ENCODE results near the gene MAPK12.
A peak's percentile ranks its signal among the peaks of the same experiment; 100 is the strongest.

MAPK12 gene

DNA sequence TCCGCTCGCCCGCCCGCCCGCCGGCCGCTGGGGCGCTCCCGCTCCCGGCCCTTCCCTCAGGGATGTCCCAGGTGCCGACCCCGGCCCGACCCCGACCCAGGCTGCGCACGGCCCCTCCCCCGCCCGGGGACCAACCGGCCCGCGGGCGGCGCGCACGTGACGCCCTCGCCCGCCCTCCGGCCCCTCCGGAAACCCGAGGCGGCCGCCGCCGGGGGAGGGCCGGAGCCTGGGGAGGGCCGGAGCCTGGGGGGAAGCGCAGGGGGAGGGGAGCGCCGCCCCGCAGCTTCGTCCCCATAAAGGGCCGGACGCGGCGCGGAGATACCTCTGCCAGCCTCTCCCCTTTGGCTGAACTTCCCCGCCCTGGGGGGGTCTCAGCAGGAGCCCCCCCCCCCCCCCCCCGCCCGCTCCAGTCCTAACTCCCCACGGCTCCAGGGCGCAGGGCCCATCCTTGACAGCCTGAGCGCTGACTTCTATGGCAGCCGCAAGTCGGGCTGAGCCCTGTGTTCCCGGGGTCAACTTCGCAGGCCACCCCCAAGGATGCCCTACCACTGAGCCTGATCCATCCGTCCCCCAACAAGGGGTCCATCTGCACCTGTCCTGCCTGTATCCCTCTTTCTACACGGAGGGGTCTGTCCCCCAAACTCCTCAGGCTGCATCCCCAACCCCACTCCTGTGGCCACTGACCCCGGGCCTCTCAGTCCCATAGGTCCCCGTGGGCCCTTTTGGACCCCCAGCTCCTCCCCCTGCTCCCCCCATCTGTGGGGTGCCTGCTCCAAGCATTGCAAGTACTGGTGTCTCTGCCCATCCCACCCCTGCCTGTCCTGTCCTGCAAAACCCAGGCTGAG, at the start of gene MAPK12:
TSS of gene MAPK12 (minus strand) at position 69 of the 845 bp plus-strand sequence. CDS start 174 bp downstream, outside the sequence.
- DNase-seq = peak; percentile 15

DNA sequence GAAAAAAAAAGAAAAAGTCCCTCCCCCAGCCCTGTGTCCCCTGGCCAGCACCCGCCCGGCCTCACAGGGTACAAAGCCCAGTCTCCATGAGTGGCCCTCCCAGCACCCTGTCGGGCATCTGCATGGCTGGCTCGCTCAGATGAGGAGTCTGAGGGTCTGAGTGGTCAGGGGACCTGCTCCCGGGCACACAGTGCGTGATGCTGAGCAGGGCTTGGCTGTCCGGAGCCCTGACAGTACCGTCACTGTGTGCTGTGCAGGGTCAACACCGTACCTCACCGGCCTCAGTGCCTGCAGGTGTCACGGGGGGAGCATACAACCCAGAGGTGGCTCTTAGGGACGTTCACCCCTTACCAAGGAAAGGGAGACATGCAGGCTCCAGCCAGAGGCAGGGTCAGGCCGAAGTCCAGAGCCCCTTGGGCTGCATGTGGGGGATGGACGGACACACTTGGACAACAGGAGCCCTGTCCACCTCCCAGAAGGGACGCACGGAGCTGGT, 49.5 kb upstream of the MAPK12 start:
- DNase-seq = no peak

DNA sequence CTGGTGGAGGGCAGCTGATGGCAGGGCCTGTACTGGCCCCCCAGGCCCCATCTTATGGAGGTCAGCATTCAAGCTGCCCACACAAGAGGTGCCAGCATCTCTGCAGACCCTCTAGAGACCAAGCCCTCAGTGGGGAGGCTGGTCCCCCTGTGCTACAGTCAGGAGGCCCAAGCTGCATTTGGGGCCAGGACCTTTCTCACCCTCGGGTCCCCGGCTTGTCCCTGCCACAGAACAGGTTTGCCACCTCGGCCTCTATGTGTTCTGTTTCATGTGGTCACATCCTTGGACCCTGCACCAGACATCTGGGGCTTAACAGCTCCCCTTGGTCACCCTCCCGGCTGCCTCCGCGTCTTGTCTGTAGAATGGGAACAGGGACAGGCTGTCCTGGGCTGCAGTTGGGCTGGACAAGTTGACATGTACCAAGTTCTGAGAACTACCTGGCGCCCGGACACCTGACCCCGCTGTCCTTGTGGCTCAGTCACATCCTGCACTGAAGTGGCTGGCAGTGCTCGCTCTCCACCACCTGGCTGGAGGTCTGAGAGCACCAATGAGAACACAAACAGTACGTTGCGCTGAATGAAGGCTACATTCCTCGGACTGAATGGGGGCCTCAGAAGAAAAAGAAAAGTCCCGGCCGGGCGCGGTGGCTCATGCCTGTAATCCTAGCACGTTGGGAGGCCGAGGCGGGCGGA, 48.7 kb upstream of the MAPK12 start:
- DNase-seq = peak; percentile 72

DNA sequence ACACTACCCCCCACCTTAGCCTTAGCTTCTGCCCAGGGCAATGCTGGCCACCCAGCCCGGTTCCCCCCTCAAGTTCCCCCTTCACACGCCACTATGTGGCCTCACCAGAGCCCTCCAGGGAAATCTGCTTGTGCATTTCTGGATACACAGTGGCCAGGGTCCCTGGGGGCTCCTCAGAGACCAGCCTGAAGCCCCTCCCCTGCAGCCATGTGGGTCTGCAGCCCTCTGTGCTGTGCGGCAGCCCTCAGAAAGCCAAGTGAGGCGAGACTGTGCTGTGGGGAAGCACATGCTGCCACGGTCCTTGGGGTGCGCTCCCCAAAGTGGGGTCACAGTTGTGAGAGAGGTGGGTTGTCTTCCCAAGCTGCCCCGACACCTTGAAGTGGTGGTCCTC, 48.1 kb upstream of the MAPK12 start:
- DNase-seq = no peak

- no peak for DNase-seq
Observed at GRCh38 chr22:50308986-50309600, 47.6 kb upstream of the MAPK12 start.

DNA sequence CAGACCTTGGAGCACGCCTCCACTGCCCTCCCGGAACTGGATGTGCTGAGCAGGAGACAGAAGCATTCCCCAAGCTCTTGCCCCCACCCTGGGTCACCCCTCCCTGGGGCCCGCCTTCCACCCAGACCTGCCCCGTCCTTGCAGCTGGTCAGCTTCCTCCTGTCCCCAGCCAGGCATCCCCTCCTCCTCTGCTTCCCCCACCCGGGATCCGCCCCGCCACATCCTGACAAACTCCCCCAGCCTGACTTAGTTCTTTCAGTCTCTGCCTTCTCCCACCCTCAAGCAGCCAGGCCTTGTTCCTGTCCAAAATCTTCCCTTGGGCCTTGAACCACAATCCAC, 47.1 kb upstream of the MAPK12 start:
- no peak for DNase-seq

DNA sequence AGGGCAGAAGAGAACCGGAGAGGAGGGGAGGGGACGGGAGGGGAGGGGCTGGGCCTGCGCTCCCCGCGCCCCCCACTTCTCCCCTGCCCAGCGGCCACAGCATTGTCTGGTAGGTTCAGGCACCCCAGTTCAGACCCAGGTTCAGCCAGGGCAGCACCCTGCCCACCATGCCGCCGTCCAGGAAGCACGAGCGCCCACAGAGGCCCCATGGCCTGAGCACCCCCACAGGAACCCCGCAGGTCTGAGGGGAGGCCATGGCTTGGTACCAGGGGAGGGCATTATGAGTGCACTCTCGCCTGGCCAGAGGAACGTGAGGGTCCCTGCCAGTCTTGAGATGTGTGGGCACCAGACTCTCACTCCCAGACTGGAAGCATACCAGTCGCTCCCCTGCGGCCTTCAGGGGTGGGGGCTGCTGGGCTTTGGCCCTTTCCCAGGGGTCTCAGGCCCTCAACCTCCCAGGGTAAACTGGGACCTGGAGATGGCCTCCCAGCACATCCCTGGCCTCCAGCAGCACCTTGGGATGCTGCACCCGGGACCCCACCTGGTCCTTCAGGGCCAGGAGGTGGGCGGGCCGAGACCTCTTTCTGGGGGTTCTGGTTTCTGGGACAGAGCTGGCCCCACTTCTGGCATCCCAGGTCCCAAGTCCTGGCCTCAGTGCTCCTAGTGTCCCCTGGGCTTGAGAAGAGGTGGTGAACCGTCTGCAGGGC, 46.6 kb upstream of the MAPK12 start:
- DNase-seq = no peak

- peak; percentile 32 for DNase-seq
Observed at GRCh38 chr22:50306753-50307749, 45.6 kb upstream of the MAPK12 start, which contains the start of gene PLXNB2. Gene PLXNB2 (minus strand): TSS chr22:50307646. CDS start chr22:50290584, 17,062 bp downstream.

DNA sequence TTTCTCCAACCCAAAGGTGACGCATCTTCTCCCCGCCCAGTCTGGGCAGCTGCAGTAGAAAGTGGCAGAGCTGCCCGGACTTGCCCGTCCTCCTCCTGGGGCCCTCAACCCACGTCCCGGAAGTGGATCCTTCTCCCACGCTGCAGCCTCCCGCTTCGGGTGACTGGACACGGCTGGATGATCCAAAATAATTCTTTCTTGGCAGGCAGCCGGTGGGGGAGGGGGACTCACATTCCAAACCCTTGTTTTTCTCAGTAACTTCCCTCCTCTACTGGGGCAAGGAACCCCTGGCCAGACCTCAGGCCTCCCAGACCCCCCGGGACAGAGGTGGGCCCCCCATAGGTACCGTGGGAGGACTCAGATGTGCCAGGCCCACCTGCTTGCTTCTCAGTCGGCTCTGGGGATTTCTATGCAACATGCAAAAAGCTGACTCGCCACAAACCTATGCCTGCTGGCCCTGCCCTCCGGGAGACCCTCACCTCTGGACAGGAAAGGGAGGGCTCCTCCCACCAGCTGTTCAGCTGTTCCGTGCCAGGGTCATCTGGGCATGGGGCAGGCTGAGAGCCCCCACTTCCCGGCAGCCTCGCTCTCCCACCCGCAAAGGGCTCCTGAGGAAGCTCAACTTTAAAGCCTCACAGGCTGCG, 44.6 kb upstream of the MAPK12 start:
- peak; percentile 76 for DNase-seq

DNA sequence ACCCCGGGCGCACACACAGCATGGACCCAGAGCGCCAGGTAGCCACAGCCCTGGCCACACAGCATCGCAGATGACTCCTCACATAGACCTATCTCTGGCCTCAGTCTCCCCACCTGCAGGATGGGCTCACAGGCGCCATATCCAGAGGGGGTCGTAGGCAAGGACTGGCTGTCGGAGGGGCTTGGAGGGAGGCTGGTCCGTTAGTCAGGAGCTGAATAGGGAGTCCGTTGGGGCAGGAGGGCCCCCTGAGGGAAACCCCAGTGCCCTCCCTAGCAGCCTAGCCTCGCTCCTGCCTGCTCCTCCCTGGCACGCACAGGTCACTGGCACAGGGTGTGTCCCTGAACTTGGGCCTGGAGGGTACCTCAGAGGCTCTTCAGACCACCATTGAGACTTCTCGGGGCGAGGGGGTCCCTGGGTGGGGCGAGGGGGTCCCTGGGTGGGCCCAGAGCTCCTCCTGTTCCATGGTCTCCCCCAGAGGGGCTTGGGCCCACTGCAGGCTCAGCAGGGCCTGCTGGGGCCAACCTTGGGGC, 44.0 kb upstream of the MAPK12 start:
- no peak for DNase-seq

GRCh38 chr22:50304528-50305392, 43.3 kb upstream of the MAPK12 start:
- DNase-seq = no peak

- no peak for DNase-seq
Observed at GRCh38 chr22:50303848-50304527, 42.5 kb upstream of the MAPK12 start.

- no peak for DNase-seq
Observed at GRCh38 chr22:50303515-50303847, 42.0 kb upstream of the MAPK12 start.

DNA sequence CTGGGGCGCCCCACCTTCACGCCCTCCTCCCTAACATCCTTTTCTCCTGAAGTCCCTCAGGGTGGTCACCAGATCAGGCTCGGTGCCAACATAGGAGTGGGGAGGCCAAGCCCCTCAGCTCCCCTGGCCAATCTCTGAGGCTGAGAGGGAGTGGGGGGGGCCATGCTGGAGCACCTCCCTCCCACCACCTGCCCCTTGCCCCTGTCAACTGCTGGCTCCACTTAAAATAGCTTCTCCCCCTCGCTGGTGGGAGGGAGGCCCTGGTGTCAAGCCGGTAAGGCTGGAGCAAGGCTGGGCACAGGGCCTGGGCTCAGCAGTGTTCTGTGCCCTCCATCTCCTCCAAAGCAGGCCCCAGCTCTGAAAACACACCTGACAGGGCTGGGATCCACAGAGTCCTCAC, 41.1 kb upstream of the MAPK12 start:
- DNase-seq = no peak

DNA sequence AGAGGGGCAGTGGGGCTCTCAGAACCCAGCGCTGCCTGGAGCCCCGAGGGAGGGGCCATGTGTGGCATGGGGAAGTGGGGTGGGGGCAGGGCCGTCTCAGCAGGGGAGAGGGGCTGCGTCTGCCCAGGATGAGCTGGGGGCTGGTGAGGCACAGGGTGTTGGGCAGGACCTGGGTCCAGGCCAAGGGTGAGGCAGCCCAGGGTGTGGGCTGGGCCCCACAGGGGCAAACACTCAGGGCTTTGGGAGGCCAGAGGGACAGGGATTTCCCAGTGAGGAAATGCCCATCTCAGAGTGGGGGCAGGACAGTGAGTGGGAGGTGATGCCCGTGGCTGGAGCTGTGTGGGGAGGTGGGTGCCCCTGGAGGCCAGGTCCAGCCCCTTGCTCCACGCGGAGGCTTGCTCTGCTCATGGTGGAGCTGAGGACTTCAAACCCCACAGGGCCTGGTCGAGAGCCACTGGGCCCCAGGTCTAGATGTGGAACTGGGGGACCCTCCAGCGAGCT, 40.6 kb upstream of the MAPK12 start:
- no peak for DNase-seq

- DNase-seq = no peak
Observed at GRCh38 chr22:50301581-50301991, 40.1 kb upstream of the MAPK12 start.

- DNase-seq = no peak
Observed at GRCh38 chr22:50300620-50301257, 39.3 kb upstream of the MAPK12 start.

DNA sequence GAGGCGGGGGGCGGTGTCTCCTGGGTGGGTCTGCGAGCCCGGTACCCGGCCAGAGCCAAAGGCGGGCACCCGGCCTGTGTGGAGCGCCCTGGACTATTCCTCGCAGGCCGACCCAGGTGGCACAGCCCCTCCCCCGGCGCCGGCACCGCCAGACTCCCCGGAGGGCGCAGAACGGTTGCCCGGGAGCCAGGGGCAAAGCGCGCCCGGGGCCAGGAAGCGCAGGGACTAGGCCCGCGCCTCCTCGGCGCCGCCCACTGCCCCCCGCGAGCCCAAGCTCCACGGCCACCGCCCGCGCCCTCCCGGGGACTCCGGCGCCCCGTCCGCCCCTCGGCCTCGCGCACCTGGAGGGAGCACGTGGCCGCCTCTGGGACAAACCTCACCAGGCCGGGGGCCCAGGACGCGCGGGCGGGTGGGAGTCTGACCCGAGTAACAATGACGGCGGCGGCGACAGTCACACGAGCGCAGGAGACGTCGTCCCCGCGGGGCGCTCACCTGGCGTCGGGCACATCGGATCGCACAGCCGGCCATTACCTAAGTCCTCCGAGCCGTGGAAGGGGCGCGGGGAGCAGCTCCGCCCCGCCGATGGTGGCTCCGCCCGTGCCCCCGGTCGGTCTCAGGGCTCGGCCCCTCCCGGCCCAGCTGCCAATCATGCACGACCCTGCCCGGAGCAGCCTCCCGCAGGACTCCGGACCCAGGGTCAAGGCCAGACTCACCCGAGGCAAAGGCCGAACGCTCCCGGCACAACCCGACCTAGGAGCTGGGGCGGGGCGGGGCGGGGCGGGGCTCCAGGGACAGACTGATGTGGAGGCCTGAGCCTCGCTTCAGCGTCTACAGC, 38.5 kb upstream of the MAPK12 start:
- no peak for DNase-seq

Data from NCI-H510A treated with DMSO at 0.1 percent for 48 hours (cell line).